Cardiac fibroblast (primary cell): ENCODE measurements around the gene TIGIT.

Experiments
- DNase-seq, 2 donors: peaks; one replicate each; pipeline versions ENCODE4 v3.0.0 to v3.0.0-alpha.2; 2010; ENCODE audit warnings: low read depth in 2 of 2
- H3K4me3 ChIP-seq, 2 donors: replicated peaks in 1 of 2; 1 replicate in 1 of 2; 2 replicates in 1 of 2; pipeline ENCODE4 v1.5.1; 2011; ENCODE audit warnings: low read depth in 2 of 2, low read length in 2 of 2, mild to moderate bottlenecking in 2 of 2, moderate library complexity in 1 of 2
- TF ChIP-seq, protein P1 (sequence below): IDR thresholded peaks from one replicate; pipeline ENCODE4 v1.5.1; 2011; ENCODE audit warnings: low read depth, mild to moderate bottlenecking, low read length, inconsistent platforms

TIGIT gene

DNA sequence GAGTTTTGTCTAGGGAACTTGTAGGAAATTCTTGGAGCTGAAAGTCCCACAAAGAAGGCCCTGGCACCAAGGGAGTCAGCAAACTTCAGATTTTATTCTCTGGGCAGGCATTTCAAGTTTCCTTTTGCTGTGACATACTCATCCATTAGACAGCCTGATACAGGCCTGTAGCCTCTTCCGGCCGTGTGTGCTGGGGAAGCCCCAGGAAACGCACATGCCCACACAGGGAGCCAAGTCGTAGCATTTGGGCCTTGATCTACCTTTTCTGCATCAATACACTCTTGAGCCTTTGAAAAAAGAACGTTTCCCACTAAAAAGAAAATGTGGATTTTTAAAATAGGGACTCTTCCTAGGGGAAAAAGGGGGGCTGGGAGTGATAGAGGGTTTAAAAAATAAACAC lies 15.0 kb downstream of the TIGIT start:
- no peak overlapping the region for H3K4me3 ChIP-seq
- no peak for DNase-seq
- TF ChIP-seq, protein P1, sequence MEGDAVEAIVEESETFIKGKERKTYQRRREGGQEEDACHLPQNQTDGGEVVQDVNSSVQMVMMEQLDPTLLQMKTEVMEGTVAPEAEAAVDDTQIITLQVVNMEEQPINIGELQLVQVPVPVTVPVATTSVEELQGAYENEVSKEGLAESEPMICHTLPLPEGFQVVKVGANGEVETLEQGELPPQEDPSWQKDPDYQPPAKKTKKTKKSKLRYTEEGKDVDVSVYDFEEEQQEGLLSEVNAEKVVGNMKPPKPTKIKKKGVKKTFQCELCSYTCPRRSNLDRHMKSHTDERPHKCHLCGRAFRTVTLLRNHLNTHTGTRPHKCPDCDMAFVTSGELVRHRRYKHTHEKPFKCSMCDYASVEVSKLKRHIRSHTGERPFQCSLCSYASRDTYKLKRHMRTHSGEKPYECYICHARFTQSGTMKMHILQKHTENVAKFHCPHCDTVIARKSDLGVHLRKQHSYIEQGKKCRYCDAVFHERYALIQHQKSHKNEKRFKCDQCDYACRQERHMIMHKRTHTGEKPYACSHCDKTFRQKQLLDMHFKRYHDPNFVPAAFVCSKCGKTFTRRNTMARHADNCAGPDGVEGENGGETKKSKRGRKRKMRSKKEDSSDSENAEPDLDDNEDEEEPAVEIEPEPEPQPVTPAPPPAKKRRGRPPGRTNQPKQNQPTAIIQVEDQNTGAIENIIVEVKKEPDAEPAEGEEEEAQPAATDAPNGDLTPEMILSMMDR: no peak

DNA sequence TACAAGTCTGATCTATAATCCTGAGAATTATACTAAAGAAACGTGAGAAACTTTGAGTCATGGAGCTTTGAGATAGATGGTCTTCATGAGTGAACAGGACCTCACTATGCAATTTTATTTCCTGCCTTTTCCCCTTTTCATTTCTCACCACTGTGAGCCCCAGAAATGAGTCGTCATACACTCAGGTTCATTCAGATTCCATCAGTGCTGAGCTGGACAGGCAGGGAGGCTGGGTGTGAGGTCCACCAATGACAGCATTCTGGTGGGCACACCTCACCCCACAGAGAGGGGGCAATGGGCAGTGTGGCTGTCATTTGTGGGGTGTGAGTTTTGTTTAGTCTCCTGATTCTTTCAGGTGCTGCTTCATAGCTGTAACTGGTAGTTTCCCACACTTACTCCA lies 16.9 kb downstream of the TIGIT start:
- no peak overlapping the region for H3K4me3 ChIP-seq
- TF ChIP-seq, protein P1: no peak
- DNase-seq: peak in 1 of 2 donors; percentile 7

DNA sequence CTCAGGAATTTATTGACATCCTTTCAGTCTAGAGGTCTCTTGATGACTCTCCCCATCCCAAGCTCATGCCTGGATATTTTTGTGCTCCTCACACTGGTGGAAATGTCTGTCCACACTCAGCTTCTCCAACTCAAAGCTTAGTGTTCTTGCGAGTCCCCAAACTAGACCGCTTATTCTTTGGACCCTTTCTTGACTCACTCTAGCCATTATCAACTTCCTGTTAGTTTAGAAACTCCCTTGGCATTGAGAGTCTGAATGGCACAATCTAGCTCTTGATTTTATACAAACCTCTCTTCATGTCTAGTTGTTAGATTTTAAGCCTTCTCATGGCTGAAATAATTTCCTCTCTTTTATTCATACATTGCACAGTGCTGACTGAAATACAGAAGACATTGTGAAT lies 19.6 kb downstream of the TIGIT start:
- no peak overlapping the region for H3K4me3 ChIP-seq
- TF ChIP-seq, protein P1: no peak
- no peak for DNase-seq

DNA sequence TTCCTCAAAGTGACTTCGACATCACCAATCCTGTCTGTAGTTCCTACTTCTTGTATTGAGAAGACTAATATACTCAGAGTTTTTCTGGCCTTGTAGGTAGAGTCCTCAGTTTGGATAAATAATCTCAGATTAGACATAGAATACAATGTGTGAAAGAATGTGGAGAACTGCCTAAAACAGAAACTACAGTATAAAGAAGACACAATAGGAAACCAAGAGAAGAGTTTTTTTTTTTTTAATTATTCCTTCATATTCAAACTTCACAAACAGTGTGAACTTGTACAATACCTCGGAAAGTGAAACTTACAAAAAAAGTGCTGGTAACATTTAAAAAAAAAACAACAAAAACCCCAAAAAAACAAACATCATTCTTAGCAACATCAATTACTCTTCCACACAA lies 20.5 kb downstream of the TIGIT start:
- H3K4me3 ChIP-seq: no peak overlapping the region
- TF ChIP-seq, protein P1: no peak
- DNase-seq: no peak

DNA sequence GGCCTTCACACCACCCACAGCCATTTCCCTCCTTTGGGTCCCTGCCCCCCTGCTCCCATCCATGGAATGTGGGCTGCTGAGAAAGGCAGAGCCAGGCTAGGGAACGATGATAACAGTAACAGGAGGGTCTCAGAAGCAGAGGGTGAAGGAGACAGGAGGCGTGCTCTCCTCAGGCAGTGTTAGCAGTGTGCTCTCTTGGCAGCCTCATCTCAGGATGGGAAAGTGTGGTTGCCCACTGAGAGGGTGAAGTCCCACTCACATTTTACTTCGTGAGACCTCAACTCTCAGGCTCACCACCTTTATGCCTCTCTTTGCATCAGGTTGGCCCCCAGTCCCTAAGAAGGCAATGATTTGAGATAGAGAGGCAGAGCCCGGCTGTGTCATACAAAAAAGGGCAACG lies 24.5 kb downstream of the TIGIT start:
- H3K4me3 ChIP-seq: no peak overlapping the region
- TF ChIP-seq, protein P1: no peak
- DNase-seq: no peak

DNA sequence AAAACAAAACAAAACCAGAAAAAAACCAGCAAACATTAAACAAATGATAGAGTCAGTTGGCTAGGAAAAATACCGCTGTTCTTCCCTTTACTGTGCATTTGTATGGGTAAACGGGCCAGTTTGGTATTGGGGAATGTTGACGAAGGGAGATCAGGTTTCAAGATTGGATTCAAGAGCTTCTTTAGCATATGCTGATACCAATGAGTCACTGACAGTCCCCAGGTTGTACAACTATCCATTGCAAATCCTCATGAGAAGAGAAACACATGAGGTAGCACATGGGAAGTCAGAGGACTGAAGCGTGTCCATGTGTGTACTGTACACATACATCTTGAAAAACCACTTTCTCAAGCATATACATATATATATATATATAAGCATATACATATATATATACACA lies 25.6 kb downstream of the TIGIT start:
- no peak overlapping the region for H3K4me3 ChIP-seq
- TF ChIP-seq, protein P1: no peak
- peak; percentile 26 to 77 for DNase-seq

DNA sequence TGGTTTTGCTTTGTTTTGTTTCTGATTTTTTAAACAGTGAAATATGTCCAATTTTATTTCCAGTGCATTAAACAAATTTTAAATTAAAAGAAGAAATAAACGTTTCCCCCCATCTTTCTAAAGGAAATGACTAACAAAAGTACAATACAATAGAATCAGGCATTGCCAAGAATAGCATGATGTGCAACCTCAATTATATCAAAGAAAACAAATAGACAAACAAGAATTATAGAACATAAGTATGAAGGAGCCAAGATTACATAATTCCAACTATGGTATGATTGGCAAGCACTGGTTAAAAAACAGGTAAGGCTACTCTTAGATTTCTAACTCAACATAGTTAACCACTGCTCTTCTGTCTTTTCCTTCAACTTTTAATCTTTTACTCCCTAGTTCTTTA lies 26.4 kb downstream of the TIGIT start:
- no peak overlapping the region for H3K4me3 ChIP-seq
- peak; percentile 23 to 79 for DNase-seq
- TF ChIP-seq, protein P1: no peak
